Subcutaneous adipose tissue (tissue), 4 donors: ENCODE results near the gene SIK2. TPM values are rescaled to one million over a fixed set of nuclear protein-coding genes. Genes with fewer than 3 reads are reported as not detected.

Experiments
- total RNA-seq, 4 donors: library from RNA; depleted of rRNA; stranded (reverse); fragments of >200 nt; gene quantifications; one replicate each; pipeline ENCODE4 v1.1.0, GENCODE V29; 2016
- TF ChIP-seq, protein P1 (sequence below): fragments of 450-650 bp; IDR thresholded peaks from one replicate; pipeline ENCODE4 v1.5.1; 2016; ENCODE audit warnings: low read depth, mild to moderate bottlenecking, control low read depth, antibody characterized with exemption, moderate library complexity

Gene SIK2
- total RNA-seq, 4 donors from 2014 or later: 75.8 to 113 (median 101) TPM

DNA sequence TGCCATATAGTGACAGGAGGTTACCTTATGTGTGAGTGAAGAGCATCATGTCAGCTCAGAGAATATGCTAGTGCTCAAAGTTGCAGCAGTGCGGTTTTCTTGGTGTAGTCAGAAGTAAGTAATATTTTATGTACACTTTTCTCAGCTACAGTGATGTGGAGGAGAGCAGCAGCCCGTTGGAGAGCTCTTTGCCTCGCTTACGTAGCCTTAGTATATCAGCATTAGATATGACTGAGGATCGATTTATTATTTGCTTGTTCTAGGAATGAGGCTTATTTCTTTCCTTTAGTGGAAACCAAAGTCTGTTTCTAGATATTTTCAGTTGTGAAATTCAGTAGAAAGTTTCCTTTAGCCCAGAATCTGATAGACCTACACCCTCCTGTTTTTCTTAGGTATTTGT is 100.4 kb downstream of the SIK2 start:
- TF ChIP-seq, protein P1, sequence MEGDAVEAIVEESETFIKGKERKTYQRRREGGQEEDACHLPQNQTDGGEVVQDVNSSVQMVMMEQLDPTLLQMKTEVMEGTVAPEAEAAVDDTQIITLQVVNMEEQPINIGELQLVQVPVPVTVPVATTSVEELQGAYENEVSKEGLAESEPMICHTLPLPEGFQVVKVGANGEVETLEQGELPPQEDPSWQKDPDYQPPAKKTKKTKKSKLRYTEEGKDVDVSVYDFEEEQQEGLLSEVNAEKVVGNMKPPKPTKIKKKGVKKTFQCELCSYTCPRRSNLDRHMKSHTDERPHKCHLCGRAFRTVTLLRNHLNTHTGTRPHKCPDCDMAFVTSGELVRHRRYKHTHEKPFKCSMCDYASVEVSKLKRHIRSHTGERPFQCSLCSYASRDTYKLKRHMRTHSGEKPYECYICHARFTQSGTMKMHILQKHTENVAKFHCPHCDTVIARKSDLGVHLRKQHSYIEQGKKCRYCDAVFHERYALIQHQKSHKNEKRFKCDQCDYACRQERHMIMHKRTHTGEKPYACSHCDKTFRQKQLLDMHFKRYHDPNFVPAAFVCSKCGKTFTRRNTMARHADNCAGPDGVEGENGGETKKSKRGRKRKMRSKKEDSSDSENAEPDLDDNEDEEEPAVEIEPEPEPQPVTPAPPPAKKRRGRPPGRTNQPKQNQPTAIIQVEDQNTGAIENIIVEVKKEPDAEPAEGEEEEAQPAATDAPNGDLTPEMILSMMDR: no peak

DNA sequence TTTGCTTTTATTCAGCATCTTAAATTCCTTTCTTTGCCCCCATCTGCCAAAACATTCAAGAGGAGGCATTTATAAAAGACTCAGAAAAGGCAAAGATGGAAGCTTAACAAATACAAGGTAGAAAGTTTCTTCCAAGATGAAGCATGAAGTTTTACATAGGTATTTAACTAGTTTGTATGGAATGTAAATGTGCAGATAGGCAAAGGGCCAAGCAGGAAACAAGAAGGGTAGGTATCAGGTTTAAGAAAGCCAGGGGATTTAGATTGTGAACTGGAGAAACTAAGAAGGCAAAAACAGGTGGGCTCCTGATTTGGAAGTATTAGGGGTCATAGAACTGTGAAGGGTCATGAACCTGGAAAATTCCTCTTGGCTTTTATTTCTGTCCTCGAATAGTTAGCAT is 101.3 kb downstream of the SIK2 start:
- TF ChIP-seq, protein P1: no peak

DNA sequence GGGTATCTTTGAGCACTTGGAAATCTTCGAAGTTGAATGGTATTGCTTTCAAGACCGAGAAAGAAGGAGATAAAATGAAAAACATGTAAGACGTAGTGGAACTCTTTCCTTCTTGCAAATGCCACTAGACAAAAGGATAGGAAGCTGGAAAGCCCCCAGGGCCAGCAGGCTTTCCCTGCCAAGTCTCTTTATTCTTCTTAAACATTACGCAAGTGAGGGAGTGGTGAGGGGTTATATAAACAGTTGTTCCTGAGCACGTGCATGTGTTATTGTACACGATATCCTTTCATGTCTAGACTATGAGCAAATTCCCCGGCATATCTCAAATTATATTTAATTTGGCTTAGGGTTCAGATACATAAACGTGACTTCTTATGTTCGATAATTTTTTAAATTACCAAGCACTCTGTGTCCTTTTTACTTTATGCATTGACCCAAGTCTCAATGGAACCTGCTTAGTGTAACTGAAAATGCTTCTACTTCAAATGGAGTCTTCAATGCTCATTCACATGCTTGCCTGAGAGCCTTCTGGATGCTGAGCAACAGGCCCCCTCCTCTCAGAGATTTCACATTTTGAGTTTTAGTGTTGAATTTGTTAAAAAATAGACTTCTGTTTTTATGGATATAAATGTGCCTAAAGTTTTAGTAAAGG is 104.9 kb downstream of the SIK2 start:
- TF ChIP-seq, protein P1: no peak

DNA sequence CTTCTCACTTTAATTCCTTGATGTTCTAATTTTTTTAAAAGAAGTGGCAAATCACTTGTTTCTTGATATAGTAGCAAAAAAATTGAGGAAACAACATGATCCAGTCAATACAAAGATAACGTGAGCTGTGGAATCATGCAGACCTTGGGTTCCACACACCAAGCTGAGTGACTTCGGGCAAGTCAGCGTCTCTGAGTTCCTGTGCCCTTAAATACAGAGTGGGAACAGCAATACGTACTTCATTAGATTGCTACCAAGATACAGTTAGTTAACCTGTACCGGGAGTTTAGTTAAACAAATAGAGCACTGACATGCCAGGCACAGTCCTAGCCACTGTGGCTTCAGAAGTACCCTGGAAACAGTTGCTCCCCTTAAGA is 105.4 kb downstream of the SIK2 start:
- TF ChIP-seq, protein P1: no peak

DNA sequence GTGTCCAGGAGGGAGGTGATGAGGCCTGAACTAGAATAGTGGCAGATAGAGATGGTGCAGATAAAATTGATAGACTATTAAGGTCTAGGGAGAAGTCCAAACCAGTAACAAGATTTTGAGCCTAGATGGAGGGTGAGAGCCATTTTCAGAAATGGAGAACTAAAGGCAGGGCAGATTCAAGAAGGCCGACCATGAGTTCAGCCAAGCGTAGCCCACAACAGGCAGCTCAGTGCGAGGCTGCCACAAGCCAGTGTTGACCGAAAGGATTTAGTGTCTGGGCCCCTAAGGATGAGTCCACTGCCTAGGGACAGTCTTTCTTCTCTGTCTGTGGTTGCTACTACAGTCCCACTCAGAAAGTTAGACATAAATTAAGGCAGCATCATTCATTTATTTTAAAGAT is 112.3 kb downstream of the SIK2 start:
- TF ChIP-seq, protein P1: no peak

DNA sequence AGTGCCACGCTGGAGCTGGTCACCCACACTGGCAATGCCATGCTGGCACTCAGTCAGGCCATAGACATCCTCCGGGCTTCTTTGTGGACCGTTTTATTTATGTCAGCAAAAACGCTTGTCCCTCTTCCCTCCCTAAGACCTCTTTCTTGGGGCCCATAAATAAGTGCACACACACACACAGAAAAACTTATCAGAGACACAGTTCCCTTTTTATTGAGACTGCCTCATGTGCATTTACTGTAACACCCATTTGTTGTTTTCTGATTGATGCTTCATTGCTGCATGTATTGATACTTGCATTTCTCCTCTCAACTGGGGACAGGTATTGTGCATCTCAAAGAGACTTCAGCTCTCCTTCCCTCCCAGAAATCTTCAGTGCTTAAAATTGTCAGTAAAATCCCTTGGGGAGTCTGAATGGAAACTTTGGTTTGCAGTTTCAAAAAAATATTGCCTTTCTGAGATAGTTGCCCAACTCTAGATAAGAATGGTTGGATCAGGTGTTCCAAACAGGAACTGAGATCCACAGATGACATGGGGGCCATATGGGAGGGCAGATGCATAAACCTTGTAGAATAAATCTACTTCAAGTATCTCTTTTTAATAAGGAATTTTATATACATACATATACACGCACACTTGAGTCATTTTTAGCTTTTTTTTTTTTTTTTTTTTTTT is 113.0 kb downstream of the SIK2 start:
- TF ChIP-seq, protein P1: no peak

DNA sequence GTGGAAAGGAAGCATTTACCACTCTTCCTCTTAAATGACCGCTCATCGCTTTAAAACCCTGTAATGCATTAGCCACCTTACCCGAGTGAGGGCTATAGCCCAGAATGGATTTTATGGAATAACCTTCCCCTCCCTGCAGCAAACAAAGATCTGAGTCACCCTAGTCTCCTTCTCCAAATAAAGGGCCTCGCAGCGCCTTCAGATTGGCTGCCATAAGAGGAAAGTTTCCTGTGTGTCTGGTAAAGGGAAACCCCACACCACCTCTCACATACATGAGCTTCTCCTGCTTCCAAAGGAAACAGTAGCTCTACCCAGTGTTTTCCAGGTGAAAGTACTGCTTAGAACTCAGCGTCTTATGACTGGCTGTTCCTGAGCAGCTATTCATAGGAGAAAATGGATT is 116.2 kb downstream of the SIK2 start:
- TF ChIP-seq, protein P1: no peak
